Peyer's patch (tissue), 4 donors: ENCODE results near the gene SEC24A.

ENCODE experiments used
- CTCF ChIP-seq, 6 experiments: fragments of 450-650 bp in 4 of 6; fragments of 200-600 bp in 2 of 6; sonication (generic) in 1 of 6; IDR thresholded peaks; one replicate each; pipeline ENCODE4 v1.5.1; 2017 to 2019; ENCODE audit warnings: antibody characterized with exemption in 6 of 6, mild to moderate bottlenecking in 3 of 6, moderate library complexity in 1 of 6
- POLR2A ChIP-seq, 2 donors: fragments of 450-650 bp; IDR thresholded peaks; one replicate each; pipeline ENCODE4 v1.5.1; 2017; ENCODE audit warnings: antibody characterized with exemption in 2 of 2, mild to moderate bottlenecking in 2 of 2, moderate library complexity in 2 of 2

GRCh38 chr5:134692722-134693121 lies 44.1 kb downstream of the SEC24A start:
- TF ChIP-seq CTCF (IDR thresholded peaks at IDR 0.05): no peak
- TF ChIP-seq POLR2A (IDR thresholded peaks at IDR 0.05): no peak
